Parathyroid adenoma (tissue), 2 donors: Measurements from ENCODE around the gene DYSF.

ENCODE experiments used
- H2AFZ ChIP-seq: fragments of 300-600 bp; sonication (generic); one replicate; pipeline ENCODE4 v1.7.0; 2017; ENCODE audit warnings: antibody characterized with exemption, mild to moderate bottlenecking
- H3K27ac ChIP-seq: fragments of 300-600 bp; sonication (generic); one replicate; pipeline ENCODE4 v1.7.0; 2017
- H3K27me3 ChIP-seq: fragments of 300-600 bp; sonication (generic); one replicate; pipeline ENCODE4 v1.7.0; 2017; ENCODE audit warnings: low read length; ENCODE audit not compliant: control insufficient read depth, insufficient read depth
- H3K36me3 ChIP-seq: fragments of 300-600 bp; sonication (generic); one replicate; pipeline ENCODE4 v1.7.0; 2017; ENCODE audit warnings: low read length; ENCODE audit not compliant: control insufficient read depth, insufficient read depth
- H3K4me1 ChIP-seq: fragments of 300-600 bp; sonication (generic); one replicate; pipeline ENCODE4 v1.7.0; 2017; ENCODE audit warnings: control low read depth
- H3K4me2 ChIP-seq: fragments of 300-600 bp; sonication (generic); one replicate; pipeline ENCODE4 v1.7.0; 2017; ENCODE audit warnings: low read length
- H3K4me3 ChIP-seq: fragments of 300-600 bp; sonication (generic); one replicate; pipeline ENCODE4 v1.7.0; 2017; ENCODE audit warnings: low read depth, low read length
- H3K79me2 ChIP-seq: fragments of 300-600 bp; sonication (generic); one replicate; pipeline ENCODE4 v1.7.0; 2017; ENCODE audit warnings: control low read depth
- H3K9ac ChIP-seq: fragments of 300-600 bp; sonication (generic); one replicate; pipeline ENCODE4 v1.7.0; 2017; ENCODE audit warnings: mild to moderate bottlenecking
- H3K9me3 ChIP-seq: fragments of 300-600 bp; sonication (generic); one replicate; pipeline ENCODE4 v1.7.0; 2017; ENCODE audit warnings: low read length; ENCODE audit not compliant: control insufficient read depth
- CTCF ChIP-seq: fragments of 300-600 bp; sonication (generic); IDR thresholded peaks from one replicate; pipeline ENCODE4 v1.7.0; 2017; ENCODE audit warnings: antibody characterized with exemption, mild to moderate bottlenecking
- donor health status: primary hyperparathyroidism.

Gene DYSF

GRCh38 chr2:71471276-71471675 lies 17.9 kb downstream of the DYSF start:
- H3K4me2 ChIP-seq: no peak overlapping the region
- H3K9ac ChIP-seq: no peak overlapping the region
- TF ChIP-seq CTCF: no peak
- H3K36me3 ChIP-seq: no peaks in the 10 kb centered on the region
- H3K9me3 ChIP-seq: no peaks in the 10 kb centered on the region
- no peak overlapping the region for H2AFZ ChIP-seq
- H3K27me3 ChIP-seq: no peaks in the 10 kb centered on the region
- H3K79me2 ChIP-seq: no peaks in the 10 kb centered on the region
- H3K4me1 ChIP-seq: no peaks in the 10 kb centered on the region
- no peak overlapping the region for H3K27ac ChIP-seq
- no peak overlapping the region for H3K4me3 ChIP-seq

- H3K27me3 ChIP-seq: no peaks in the 10 kb centered on the region
- H3K4me2 ChIP-seq: no peak overlapping the region
- no peak for TF ChIP-seq CTCF
- no peaks in the 10 kb centered on the region for H3K79me2 ChIP-seq
- H2AFZ ChIP-seq: no peak overlapping the region
- H3K9ac ChIP-seq: no peak overlapping the region
- no peaks in the 10 kb centered on the region for H3K9me3 ChIP-seq
- no peaks in the 10 kb centered on the region for H3K4me1 ChIP-seq
- H3K27ac ChIP-seq: no peak overlapping the region
- no peak overlapping the region for H3K4me3 ChIP-seq
- no peaks in the 10 kb centered on the region for H3K36me3 ChIP-seq
Observed at GRCh38 chr2:71472019-71472418, 18.7 kb downstream of the DYSF start.

- no peaks in the 10 kb centered on the region for H3K4me1 ChIP-seq
- no peak for TF ChIP-seq CTCF
- no peaks in the 10 kb centered on the region for H3K36me3 ChIP-seq
- no peak overlapping the region for H3K4me3 ChIP-seq
- H3K9ac ChIP-seq: no peak overlapping the region
- no peaks in the 10 kb centered on the region for H3K79me2 ChIP-seq
- H3K9me3 ChIP-seq: no peaks in the 10 kb centered on the region
- no peak overlapping the region for H2AFZ ChIP-seq
- H3K27me3 ChIP-seq: no peaks in the 10 kb centered on the region
- no peak overlapping the region for H3K4me2 ChIP-seq
- H3K27ac ChIP-seq: no peak overlapping the region
Observed at GRCh38 chr2:71473346-71474031, 20.1 kb downstream of the DYSF start.

- H3K4me1 ChIP-seq: no peaks in the 10 kb centered on the region
- H3K27me3 ChIP-seq: no peaks in the 10 kb centered on the region
- no peak for TF ChIP-seq CTCF
- H3K27ac ChIP-seq: no peak overlapping the region
- no peak overlapping the region for H3K9ac ChIP-seq
- H3K4me3 ChIP-seq: no peak overlapping the region
- H3K9me3 ChIP-seq: no peaks in the 10 kb centered on the region
- H3K79me2 ChIP-seq: no peaks in the 10 kb centered on the region
- no peak overlapping the region for H2AFZ ChIP-seq
- no peak overlapping the region for H3K4me2 ChIP-seq
- H3K36me3 ChIP-seq: no peaks in the 10 kb centered on the region
Observed at GRCh38 chr2:71474116-71474743, 20.9 kb downstream of the DYSF start.
